HG03039 (cell line): ENCODE data around the gene LTBP2.

Source experiments
- ATAC-seq: cut with Tn5 transposase; IDR thresholded peaks from one replicate; pipeline ENCODE4 v1.9.1; 2021; ENCODE audit warnings: mild to moderate bottlenecking, moderate library complexity; ENCODE audit not compliant: unreplicated experiment

LTBP2 gene

GRCh38 chr14:74574706-74575105 lies 37.3 kb downstream of the LTBP2 start:
- ATAC-seq: no peak

GRCh38 chr14:74574090-74574433 lies 38.0 kb downstream of the LTBP2 start:
- ATAC-seq: no peak

GRCh38 chr14:74573421-74574089 lies 38.5 kb downstream of the LTBP2 start:
- ATAC-seq: no peak

GRCh38 chr14:74572726-74573301 lies 39.2 kb downstream of the LTBP2 start:
- ATAC-seq: no peak

- no peak for ATAC-seq
These were observed 39.9 kb downstream of the LTBP2 start for GRCh38 chr14:74571901-74572725.

- ATAC-seq: no peak
These were observed 40.6 kb downstream of the LTBP2 start for GRCh38 chr14:74571441-74571841.

- no peak for ATAC-seq
These were observed 41.3 kb downstream of the LTBP2 start for GRCh38 chr14:74570696-74571095.

- no peak for ATAC-seq
These were observed 42.0 kb downstream of the LTBP2 start for GRCh38 chr14:74569806-74570591.

GRCh38 chr14:74569387-74569786 lies 42.6 kb downstream of the LTBP2 start:
- no peak for ATAC-seq

GRCh38 chr14:74568911-74569310 lies 43.1 kb downstream of the LTBP2 start:
- no peak for ATAC-seq

GRCh38 chr14:74568380-74568649 lies 43.7 kb downstream of the LTBP2 start:
- ATAC-seq: no peak

- ATAC-seq: no peak
These were observed 44.2 kb downstream of the LTBP2 start for GRCh38 chr14:74567646-74568379.

- no peak for ATAC-seq
These were observed 44.8 kb downstream of the LTBP2 start for GRCh38 chr14:74567219-74567618.

GRCh38 chr14:74566174-74567141 lies 45.6 kb downstream of the LTBP2 start:
- no peak for ATAC-seq

GRCh38 chr14:74563586-74564159 lies 48.4 kb downstream of the LTBP2 start:
- ATAC-seq: no peak

GRCh38 chr14:74563233-74563585 lies 48.8 kb downstream of the LTBP2 start:
- ATAC-seq: no peak

- ATAC-seq: no peak
These were observed 49.4 kb downstream of the LTBP2 start for GRCh38 chr14:74562515-74563232.

GRCh38 chr14:74558655-74559054 lies 53.4 kb downstream of the LTBP2 start:
- ATAC-seq: no peak

- no peak for ATAC-seq
These were observed 54.3 kb downstream of the LTBP2 start for GRCh38 chr14:74557691-74558090.
